GM23338 (cell line): Measurements from ENCODE around the gene NEK8. TPM values are rescaled to one million over a fixed set of nuclear protein-coding genes. Genes with fewer than 3 reads are reported as not detected.

ENCODE experiments used
- ATAC-seq: fragments of 200-7000 bp; cut with Tn5 transposase; 3 replicates; pipeline ENCODE4 v1.9.1; 2020
- DNase-seq: peaks from one replicate; pipeline ENCODE4 v3.0.0-alpha.2; 2015; ENCODE audit warnings: low spot score
- H2AFZ ChIP-seq: fragments of 200-600 bp; sonication (generic); 2 replicates; pipeline ENCODE4 v1.8.0; 2016; ENCODE audit warnings: antibody characterized with exemption, mild to moderate bottlenecking, moderate library complexity
- H3F3A ChIP-seq: fragments of 200-600 bp; sonication (generic); replicated peaks from 2 replicates; pipeline ENCODE4 v1.8.0; 2017; ENCODE audit warnings: antibody characterized with exemption, mixed run types, low read depth
- H3K27ac ChIP-seq: fragments of 200-600 bp; sonication (generic); 2 replicates; pipeline ENCODE4 v1.6.1; 2016; ENCODE audit warnings: low read depth
- H3K27me3 ChIP-seq: fragments of 200-600 bp; sonication (generic); 2 replicates; pipeline ENCODE4 v1.8.0; 2016; ENCODE audit warnings: mild to moderate bottlenecking, mixed run types, moderate library complexity; ENCODE audit not compliant: insufficient read depth
- H3K36me3 ChIP-seq: fragments of 200-600 bp; sonication (generic); 2 replicates; pipeline ENCODE4 v1.8.0; 2016; ENCODE audit warnings: mild to moderate bottlenecking; ENCODE audit not compliant: insufficient read depth
- H3K4me1 ChIP-seq: fragments of 200-600 bp; sonication (generic); 2 replicates; pipeline ENCODE4 v1.8.0; 2016; ENCODE audit warnings: mild to moderate bottlenecking, moderate library complexity; ENCODE audit not compliant: insufficient read depth
- H3K4me2 ChIP-seq: fragments of 200-600 bp; sonication (generic); 2 replicates; pipeline ENCODE4 v1.7.1; 2017; ENCODE audit warnings: mixed run types
- H3K4me3 ChIP-seq: fragments of 200-600 bp; sonication (generic); 2 replicates; pipeline ENCODE4 v1.6.1; 2016; ENCODE audit warnings: mixed run types
- H3K79me2 ChIP-seq: fragments of 200-600 bp; sonication (generic); replicated peaks from 2 replicates; pipeline ENCODE4 v1.8.0; 2017; ENCODE audit warnings: mild to moderate bottlenecking; ENCODE audit not compliant: insufficient read depth
- H3K9me2 ChIP-seq: fragments of 200-600 bp; sonication (generic); 2 replicates; pipeline ENCODE4 v1.8.0; 2017; ENCODE audit not compliant: insufficient read depth
- H4K20me1 ChIP-seq: fragments of 200-600 bp; sonication (generic); replicated peaks from 2 replicates; pipeline ENCODE4 v1.8.0; 2017; ENCODE audit warnings: mild to moderate bottlenecking; ENCODE audit not compliant: insufficient read depth
- H3K27ac Mint-ChIP-seq: 2 replicates; pipeline ENCODE4 v1.8.0; 2020; ENCODE audit warnings: inconsistent platforms, mild to moderate bottlenecking, moderate library complexity, mixed read lengths
- H3K27me3 Mint-ChIP-seq: 3 replicates; pipeline ENCODE4 v1.8.0; 2022; ENCODE audit warnings: low read depth, mild to moderate bottlenecking, moderate library complexity, mixed read lengths, inconsistent platforms; ENCODE audit not compliant: insufficient read depth, poor library complexity
- H3K36me3 Mint-ChIP-seq: 3 replicates; pipeline ENCODE4 v1.8.0; 2021; ENCODE audit warnings: low read depth, mild to moderate bottlenecking, inconsistent platforms, moderate library complexity, mixed read lengths
- H3K4me1 Mint-ChIP-seq: 3 replicates; pipeline ENCODE4 v1.8.0; 2020; ENCODE audit warnings: mild to moderate bottlenecking, inconsistent platforms, mixed read lengths
- H3K4me3 Mint-ChIP-seq: 3 replicates; pipeline ENCODE4 v1.8.0; 2021; ENCODE audit warnings: moderate library complexity, mild to moderate bottlenecking, inconsistent platforms, mixed read lengths
- H3K9me3 Mint-ChIP-seq: 3 replicates; pipeline ENCODE4 v1.8.0; 2020; ENCODE audit warnings: moderate library complexity, mild to moderate bottlenecking, inconsistent platforms, mixed read lengths
- CREB1 ChIP-seq: fragments of 250-450 bp; sonication (Bioruptor Pico); IDR thresholded peaks from 2 replicates; pipeline ENCODE4 v1.5.0; 2020; ENCODE audit warnings: low read depth, mild to moderate bottlenecking, moderate library complexity
- EZH2 ChIP-seq: fragments of 200-600 bp; sonication (generic); IDR thresholded peaks from one replicate; pipeline ENCODE4 v1.8.0; 2017; ENCODE audit warnings: antibody characterized with exemption, mild to moderate bottlenecking, low read depth; ENCODE audit not compliant: unreplicated experiment
- EZH2phosphoT487 ChIP-seq: fragments of 200-600 bp; sonication (generic); IDR thresholded peaks from one replicate; pipeline ENCODE4 v1.8.1; 2018; ENCODE audit warnings: antibody characterized with exemption; ENCODE audit not compliant: unreplicated experiment
- JUNB ChIP-seq: IDR thresholded peaks from one replicate; pipeline ENCODE4 v1.6.1; 2016; ENCODE audit warnings: antibody characterized with exemption; ENCODE audit not compliant: unreplicated experiment
- NANOG ChIP-seq: IDR thresholded peaks from 2 replicates; pipeline ENCODE4 v1.6.1; 2016; ENCODE audit warnings: antibody characterized with exemption, borderline replicate concordance
- POLR2AphosphoS5 ChIP-seq: IDR thresholded peaks from 2 replicates; pipeline ENCODE4 v1.6.1; 2016; ENCODE audit warnings: antibody characterized with exemption, low read depth
- STAT1 ChIP-seq: IDR thresholded peaks from one replicate; pipeline ENCODE4 v1.6.1; 2016; ENCODE audit warnings: antibody characterized with exemption; ENCODE audit not compliant: unreplicated experiment
- ZNF114 ChIP-seq: fragments of 250-450 bp; sonication (Bioruptor Pico); IDR thresholded peaks from 2 replicates; pipeline ENCODE4 v1.5.0; 2020; ENCODE audit warnings: mild to moderate bottlenecking, moderate library complexity
- ZNF331 ChIP-seq: fragments of 250-450 bp; sonication (Bioruptor Pico); IDR thresholded peaks from 2 replicates; pipeline ENCODE4 v1.5.0; 2020; ENCODE audit warnings: low read depth, mild to moderate bottlenecking, moderate library complexity
- polyA plus RNA-seq: library from polyadenylated mRNA; unstranded; fragments of >200 nt; fragmentation: Nextera tagmentation; extraction: Ambion mirVana; gene quantifications from 2 replicates; pipeline ENCODE4 v1.2.1, GENCODE V29; 2016
- total RNA-seq: library from RNA; depleted of rRNA; stranded (reverse); fragments of >200 nt; shearing (Covaris generic); gene quantifications from 2 replicates; pipeline ENCODE4 v1.2.3, GENCODE V29; 2014
- TF ChIP-seq, protein P1 (sequence below): IDR thresholded peaks from 2 replicates; pipeline ENCODE4 v1.6.1; 2016; ENCODE audit warnings: antibody characterized with exemption
- TF ChIP-seq, protein P2 (sequence below): fragments of 250-450 bp; sonication (Bioruptor Pico); IDR thresholded peaks from 2 replicates; pipeline ENCODE4 v1.5.0; 2020; ENCODE audit warnings: mild to moderate bottlenecking, moderate library complexity
- TF ChIP-seq, protein P3 (sequence below): IDR thresholded peaks from one replicate; pipeline ENCODE4 v1.6.1; 2018; ENCODE audit warnings: antibody characterized with exemption; ENCODE audit not compliant: unreplicated experiment
- TF ChIP-seq, protein P4 (sequence below), 2 experiments: fragments of 200-600 bp in 1 of 2; sonication (generic) in 1 of 2; conservative IDR thresholded peaks; 2 replicates each; pipeline versions ENCODE4 v1.5.1 to v1.6.1; 2016 to 2017; ENCODE audit warnings: antibody characterized with exemption in 2 of 2, low read depth in 2 of 2, mild to moderate bottlenecking in 2 of 2, moderate library complexity in 1 of 2

NEK8 gene
- total and polyA plus RNA-seq, 2 experiments from 2014 or later, result 10.0 to 14.9 TPM

DNA sequence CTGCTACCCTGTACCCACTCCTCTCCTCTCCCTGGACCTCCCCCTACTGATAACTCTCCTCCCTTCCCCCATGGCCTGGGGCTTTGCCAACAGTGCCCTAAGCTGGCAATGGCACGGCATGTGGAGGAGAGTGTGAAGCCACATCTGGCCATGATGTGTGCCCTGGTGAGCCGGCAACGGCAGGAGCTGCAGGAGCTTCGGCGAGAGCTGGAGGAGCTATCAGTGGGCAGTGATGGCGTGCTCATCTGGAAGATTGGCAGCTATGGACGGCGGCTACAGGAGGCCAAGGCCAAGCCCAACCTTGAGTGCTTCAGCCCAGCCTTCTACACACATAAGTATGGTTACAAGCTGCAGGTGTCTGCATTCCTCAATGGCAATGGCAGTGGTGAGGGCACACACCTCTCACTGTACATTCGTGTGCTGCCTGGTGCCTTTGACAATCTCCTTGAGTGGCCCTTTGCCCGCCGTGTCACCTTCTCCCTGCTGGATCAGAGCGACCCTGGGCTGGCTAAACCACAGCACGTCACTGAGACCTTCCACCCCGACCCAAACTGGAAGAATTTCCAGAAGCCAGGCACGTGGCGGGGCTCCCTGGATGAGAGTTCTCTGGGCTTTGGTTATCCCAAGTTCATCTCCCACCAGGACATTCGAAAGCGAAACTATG, 20.4 kb downstream of the NEK8 start:
- ATAC-seq, result no peak
- Histone ChIP-seq H3K4me3 (no peak overlapping the region), H3K79me2 (peaks cover 32% of the 10 kb centered on the region), H3K4me1 (peaks cover 28% of the 10 kb centered on the region), H2AFZ (no peak overlapping the region), H3K27ac (peak overlapping the region; percentile 99), H3K27me3 (no peaks in the 10 kb centered on the region), H3K9me2 (no peaks in the 10 kb centered on the region), H3K36me3 (peaks cover 34% of the 10 kb centered on the region), H4K20me1 (peaks cover 23% of the 10 kb centered on the region), H3F3A (peaks cover 73% of the 10 kb centered on the region), H3K4me2 (no peak overlapping the region)
- H3K36me3 Mint-ChIP-seq, result peaks cover 80% of the 10 kb centered on the region
- peaks cover 40% of the 10 kb centered on the region for H3K4me1 Mint-ChIP-seq
- DNase-seq, result no peak
- no peak overlapping the region for H3K4me3 Mint-ChIP-seq
- H3K27ac Mint-ChIP-seq, result 0 out of 2 replicates have a peak overlapping the region, but pooled peaks have one; percentile 83
- peaks cover 55% of the 10 kb centered on the region for H3K27me3 Mint-ChIP-seq
- TF ChIP-seq EZH2phosphoT487 (no peak), EZH2 (no peak), ZNF331 (CRISPR knock-in tag) (no peak), CREB1 (no peak), JUNB (no peak), NANOG (no peak), POLR2AphosphoS5 (no peak), ZNF114 (no peak), STAT1 (no peak)
- TF ChIP-seq, protein P1, sequence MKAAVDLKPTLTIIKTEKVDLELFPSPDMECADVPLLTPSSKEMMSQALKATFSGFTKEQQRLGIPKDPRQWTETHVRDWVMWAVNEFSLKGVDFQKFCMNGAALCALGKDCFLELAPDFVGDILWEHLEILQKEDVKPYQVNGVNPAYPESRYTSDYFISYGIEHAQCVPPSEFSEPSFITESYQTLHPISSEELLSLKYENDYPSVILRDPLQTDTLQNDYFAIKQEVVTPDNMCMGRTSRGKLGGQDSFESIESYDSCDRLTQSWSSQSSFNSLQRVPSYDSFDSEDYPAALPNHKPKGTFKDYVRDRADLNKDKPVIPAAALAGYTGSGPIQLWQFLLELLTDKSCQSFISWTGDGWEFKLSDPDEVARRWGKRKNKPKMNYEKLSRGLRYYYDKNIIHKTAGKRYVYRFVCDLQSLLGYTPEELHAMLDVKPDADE, result no peak
- TF ChIP-seq, protein P2, sequence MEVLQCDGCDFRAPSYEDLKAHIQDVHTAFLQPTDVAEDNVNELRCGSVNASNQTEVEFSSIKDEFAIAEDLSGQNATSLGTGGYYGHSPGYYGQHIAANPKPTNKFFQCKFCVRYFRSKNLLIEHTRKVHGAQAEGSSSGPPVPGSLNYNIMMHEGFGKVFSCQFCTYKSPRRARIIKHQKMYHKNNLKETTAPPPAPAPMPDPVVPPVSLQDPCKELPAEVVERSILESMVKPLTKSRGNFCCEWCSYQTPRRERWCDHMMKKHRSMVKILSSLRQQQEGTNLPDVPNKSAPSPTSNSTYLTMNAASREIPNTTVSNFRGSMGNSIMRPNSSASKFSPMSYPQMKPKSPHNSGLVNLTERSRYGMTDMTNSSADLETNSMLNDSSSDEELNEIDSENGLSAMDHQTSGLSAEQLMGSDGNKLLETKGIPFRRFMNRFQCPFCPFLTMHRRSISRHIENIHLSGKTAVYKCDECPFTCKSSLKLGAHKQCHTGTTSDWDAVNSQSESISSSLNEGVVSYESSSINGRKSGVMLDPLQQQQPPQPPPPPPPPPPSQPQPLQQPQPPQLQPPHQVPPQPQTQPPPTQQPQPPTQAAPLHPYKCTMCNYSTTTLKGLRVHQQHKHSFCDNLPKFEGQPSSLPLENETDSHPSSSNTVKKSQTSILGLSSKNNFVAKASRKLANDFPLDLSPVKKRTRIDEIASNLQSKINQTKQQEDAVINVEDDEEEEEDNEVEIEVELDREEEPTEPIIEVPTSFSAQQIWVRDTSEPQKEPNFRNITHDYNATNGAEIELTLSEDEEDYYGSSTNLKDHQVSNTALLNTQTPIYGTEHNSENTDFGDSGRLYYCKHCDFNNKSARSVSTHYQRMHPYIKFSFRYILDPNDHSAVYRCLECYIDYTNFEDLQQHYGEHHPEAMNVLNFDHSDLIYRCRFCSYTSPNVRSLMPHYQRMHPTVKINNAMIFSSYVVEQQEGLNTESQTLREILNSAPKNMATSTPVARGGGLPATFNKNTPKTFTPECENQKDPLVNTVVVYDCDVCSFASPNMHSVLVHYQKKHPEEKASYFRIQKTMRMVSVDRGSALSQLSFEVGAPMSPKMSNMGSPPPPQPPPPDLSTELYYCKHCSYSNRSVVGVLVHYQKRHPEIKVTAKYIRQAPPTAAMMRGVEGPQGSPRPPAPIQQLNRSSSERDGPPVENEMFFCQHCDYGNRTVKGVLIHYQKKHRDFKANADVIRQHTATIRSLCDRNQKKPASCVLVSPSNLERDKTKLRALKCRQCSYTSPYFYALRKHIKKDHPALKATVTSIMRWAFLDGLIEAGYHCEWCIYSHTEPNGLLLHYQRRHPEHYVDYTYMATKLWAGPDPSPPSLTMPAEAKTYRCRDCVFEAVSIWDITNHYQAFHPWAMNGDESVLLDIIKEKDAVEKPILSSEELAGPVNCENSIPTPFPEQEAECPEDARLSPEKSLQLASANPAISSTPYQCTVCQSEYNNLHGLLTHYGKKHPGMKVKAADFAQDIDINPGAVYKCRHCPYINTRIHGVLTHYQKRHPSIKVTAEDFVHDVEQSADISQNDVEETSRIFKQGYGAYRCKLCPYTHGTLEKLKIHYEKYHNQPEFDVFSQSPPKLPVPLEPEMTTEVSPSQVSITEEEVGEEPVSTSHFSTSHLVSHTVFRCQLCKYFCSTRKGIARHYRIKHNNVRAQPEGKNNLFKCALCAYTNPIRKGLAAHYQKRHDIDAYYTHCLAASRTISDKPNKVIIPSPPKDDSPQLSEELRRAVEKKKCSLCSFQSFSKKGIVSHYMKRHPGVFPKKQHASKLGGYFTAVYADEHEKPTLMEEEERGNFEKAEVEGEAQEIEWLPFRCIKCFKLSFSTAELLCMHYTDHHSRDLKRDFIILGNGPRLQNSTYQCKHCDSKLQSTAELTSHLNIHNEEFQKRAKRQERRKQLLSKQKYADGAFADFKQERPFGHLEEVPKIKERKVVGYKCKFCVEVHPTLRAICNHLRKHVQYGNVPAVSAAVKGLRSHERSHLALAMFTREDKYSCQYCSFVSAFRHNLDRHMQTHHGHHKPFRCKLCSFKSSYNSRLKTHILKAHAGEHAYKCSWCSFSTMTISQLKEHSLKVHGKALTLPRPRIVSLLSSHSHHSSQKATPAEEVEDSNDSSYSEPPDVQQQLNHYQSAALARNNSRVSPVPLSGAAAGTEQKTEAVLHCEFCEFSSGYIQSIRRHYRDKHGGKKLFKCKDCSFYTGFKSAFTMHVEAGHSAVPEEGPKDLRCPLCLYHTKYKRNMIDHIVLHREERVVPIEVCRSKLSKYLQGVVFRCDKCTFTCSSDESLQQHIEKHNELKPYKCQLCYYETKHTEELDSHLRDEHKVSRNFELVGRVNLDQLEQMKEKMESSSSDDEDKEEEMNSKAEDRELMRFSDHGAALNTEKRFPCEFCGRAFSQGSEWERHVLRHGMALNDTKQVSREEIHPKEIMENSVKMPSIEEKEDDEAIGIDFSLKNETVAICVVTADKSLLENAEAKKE (CRISPR knock-in tag), result no peak
- TF ChIP-seq, protein P3, sequence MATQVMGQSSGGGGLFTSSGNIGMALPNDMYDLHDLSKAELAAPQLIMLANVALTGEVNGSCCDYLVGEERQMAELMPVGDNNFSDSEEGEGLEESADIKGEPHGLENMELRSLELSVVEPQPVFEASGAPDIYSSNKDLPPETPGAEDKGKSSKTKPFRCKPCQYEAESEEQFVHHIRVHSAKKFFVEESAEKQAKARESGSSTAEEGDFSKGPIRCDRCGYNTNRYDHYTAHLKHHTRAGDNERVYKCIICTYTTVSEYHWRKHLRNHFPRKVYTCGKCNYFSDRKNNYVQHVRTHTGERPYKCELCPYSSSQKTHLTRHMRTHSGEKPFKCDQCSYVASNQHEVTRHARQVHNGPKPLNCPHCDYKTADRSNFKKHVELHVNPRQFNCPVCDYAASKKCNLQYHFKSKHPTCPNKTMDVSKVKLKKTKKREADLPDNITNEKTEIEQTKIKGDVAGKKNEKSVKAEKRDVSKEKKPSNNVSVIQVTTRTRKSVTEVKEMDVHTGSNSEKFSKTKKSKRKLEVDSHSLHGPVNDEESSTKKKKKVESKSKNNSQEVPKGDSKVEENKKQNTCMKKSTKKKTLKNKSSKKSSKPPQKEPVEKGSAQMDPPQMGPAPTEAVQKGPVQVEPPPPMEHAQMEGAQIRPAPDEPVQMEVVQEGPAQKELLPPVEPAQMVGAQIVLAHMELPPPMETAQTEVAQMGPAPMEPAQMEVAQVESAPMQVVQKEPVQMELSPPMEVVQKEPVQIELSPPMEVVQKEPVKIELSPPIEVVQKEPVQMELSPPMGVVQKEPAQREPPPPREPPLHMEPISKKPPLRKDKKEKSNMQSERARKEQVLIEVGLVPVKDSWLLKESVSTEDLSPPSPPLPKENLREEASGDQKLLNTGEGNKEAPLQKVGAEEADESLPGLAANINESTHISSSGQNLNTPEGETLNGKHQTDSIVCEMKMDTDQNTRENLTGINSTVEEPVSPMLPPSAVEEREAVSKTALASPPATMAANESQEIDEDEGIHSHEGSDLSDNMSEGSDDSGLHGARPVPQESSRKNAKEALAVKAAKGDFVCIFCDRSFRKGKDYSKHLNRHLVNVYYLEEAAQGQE, result no peak
- TF ChIP-seq, protein P4, sequence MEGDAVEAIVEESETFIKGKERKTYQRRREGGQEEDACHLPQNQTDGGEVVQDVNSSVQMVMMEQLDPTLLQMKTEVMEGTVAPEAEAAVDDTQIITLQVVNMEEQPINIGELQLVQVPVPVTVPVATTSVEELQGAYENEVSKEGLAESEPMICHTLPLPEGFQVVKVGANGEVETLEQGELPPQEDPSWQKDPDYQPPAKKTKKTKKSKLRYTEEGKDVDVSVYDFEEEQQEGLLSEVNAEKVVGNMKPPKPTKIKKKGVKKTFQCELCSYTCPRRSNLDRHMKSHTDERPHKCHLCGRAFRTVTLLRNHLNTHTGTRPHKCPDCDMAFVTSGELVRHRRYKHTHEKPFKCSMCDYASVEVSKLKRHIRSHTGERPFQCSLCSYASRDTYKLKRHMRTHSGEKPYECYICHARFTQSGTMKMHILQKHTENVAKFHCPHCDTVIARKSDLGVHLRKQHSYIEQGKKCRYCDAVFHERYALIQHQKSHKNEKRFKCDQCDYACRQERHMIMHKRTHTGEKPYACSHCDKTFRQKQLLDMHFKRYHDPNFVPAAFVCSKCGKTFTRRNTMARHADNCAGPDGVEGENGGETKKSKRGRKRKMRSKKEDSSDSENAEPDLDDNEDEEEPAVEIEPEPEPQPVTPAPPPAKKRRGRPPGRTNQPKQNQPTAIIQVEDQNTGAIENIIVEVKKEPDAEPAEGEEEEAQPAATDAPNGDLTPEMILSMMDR (conservative IDR thresholded peaks at IDR 0.05; ENCODE audit: low read depth in 2 of 2), result no peak
- H3K9me3 Mint-ChIP-seq, result no peaks in the 10 kb centered on the region
